Measurements from ENCODE around the gene TPPP3.

The TPPP3 gene

DNA sequence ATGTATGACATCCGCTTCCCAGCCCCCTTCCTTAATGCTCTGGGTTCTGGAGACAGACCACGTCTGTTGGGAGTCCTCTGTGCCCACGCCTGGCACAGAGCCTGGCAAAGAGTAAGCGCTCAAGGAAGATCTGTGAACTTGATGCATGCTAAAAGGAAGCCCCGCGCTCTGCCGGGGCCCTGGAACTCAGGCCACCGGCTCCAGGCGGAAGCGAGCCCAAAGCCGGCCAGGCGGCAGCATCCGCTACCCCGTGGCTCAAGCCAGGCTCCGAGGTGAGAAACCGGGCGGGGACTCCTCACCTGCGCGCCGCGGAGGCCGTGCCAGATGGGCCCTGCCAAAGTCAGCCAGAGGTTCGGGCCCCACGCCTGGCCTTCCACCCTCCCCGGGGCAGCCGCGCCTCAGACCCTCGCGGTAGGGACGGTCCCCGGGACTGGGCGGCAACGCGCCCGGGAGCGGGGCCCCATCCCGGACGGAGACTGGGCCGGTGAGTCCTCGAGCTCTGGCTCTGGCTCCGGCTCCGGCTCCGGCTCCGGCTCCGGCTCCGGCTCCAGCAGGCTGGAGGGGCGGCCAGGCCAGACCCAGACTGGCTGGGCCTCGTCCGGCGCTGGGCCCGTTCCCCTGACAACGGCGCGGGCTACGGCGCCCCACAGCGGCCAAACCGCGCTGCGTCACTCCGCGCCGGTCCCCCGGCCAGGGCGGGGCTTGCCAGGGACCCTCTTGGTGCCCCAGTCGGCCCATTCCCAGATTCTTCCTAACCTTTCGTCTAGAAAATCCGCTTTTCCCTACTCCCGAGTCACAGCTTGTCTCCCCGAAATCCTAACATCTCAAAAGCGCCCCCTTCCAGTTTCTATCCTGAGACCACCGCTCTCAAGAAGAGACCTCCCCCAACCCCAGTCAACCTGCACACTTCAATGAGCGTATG, 22.8 kb upstream of the TPPP3 start, which contains the start of gene ZDHHC1:
ZDHHC1 (minus strand) TSS at position 606 of the 922 bp plus-strand sequence. CDS start 8,702 bp downstream, outside the sequence.
- TF ChIP-seq RAD21 (IDR thresholded peaks at IDR 0.05; ENCODE audit: low read depth) (peak; percentile 84), TAF1 (IDR thresholded peaks at IDR 0.05; ENCODE audit: low read depth) (peak; percentile 46; the same call in 1 of the 2 replicates), ZBTB7A (IDR thresholded peaks at IDR 0.05; ENCODE audit: low read depth) (peak; percentile 97), NFIC (IDR thresholded peaks at IDR 0.05) (peak; percentile 23; the same call in 1 of the 2 replicates), MAX (IDR thresholded peaks at IDR 0.05) (no peak; the same call in 1 of the 2 replicates)

DNA sequence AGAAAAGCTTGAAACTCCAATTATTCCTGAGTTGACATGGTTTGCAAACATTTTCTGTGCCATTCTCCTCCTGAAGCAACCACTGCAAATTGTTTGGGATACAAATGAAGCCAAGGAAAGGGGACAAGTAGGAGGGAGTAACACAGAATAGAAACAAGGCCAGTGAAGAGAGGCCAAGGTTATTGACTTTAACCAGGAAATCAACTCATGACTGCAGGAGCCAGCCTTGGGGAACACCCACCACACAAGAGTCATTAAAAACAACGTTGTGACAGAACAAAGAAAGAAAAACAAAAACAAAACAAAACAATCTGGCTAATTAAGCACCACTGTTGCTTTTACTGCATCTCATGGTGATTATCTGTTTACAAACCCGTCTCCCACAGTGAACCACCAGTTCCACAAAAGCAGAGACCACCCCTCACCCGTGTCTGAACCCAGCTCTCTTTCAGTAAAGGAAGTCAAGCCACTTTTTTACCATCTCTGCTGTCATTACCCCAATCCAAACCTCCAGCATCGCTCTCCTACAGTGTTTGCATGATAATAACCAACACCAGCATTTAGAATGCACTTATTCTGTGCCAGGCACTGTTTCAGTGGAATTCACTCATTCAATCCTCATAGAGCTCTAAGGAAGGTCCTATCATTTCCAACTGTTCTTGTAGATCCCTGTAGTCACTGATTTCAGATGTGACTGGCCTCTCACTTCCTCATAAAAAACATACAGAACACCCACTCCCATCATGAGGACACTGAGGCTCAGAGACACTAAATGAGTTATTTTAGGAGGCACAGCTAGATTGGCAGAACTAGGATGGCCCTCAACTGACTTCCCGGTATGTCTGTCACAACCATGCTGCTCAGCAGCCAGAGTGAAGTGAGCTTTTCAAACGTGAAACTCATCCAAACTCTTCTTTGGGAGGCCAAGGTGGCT, 20.9 kb upstream of the TPPP3 start:
- TF ChIP-seq TAF1 (IDR thresholded peaks at IDR 0.05; ENCODE audit: low read depth) (no peak), NFIC (IDR thresholded peaks at IDR 0.05) (no peak), REST (IDR thresholded peaks at IDR 0.05; ENCODE audit: low read depth) (no peak), CEBPB (IDR thresholded peaks at IDR 0.05) (no peak), CREB1 (IDR thresholded peaks at IDR 0.05; ENCODE audit: low read depth) (no peak), TCF12 (IDR thresholded peaks at IDR 0.05; ENCODE audit: low read depth) (no peak), YY1 (IDR thresholded peaks at IDR 0.05; ENCODE audit: low read depth) (no peak), EP300 (IDR thresholded peaks at IDR 0.05; ENCODE audit: borderline replicate concordance) (no peak), FOXM1 (IDR thresholded peaks at IDR 0.05; ENCODE audit: borderline replicate concordance, low read depth) (no peak), MAX (IDR thresholded peaks at IDR 0.05) (no peak), USF1 (IDR thresholded peaks at IDR 0.05) (no peak), RAD21 (IDR thresholded peaks at IDR 0.05; ENCODE audit: low read depth) (no peak), ZBTB7A (IDR thresholded peaks at IDR 0.05; ENCODE audit: low read depth) (no peak), TEAD4 (IDR thresholded peaks at IDR 0.05) (no peak), EGR1 (IDR thresholded peaks at IDR 0.05) (no peak)

DNA sequence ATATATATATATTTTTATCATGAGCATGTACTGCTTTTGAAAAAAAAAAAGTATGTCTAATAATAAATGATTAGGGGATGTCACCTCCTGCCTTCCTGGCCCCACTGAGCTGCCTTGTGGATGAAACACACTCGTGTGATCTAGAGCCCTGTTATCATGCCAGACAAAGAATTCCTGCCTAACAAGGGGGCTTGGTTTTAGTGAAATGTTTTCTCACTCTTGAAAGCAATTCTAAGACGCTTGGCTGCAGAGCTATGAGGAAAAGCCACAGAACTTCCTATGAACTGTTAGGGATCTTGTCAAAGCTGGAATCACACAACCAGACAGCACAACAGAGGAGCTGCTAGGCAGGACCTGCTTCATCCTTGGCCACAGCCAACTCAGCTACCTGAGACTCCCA, 19.0 kb upstream of the TPPP3 start:
- TF ChIP-seq EGR1 (IDR thresholded peaks at IDR 0.05), result no peak
- no peak for TF ChIP-seq EP300 (IDR thresholded peaks at IDR 0.05; ENCODE audit: borderline replicate concordance)
- no peak for TF ChIP-seq ZBTB7A (IDR thresholded peaks at IDR 0.05; ENCODE audit: low read depth)
- TF ChIP-seq TEAD4 (IDR thresholded peaks at IDR 0.05), result no peak
- TF ChIP-seq YY1 (IDR thresholded peaks at IDR 0.05; ENCODE audit: low read depth), result no peak
- TF ChIP-seq TAF1 (IDR thresholded peaks at IDR 0.05; ENCODE audit: low read depth), result no peak
- no peak for TF ChIP-seq USF1 (IDR thresholded peaks at IDR 0.05)
- no peak for TF ChIP-seq MAX (IDR thresholded peaks at IDR 0.05)
- TF ChIP-seq RAD21 (IDR thresholded peaks at IDR 0.05; ENCODE audit: low read depth), result no peak
- TF ChIP-seq REST (IDR thresholded peaks at IDR 0.05; ENCODE audit: low read depth), result no peak
- TF ChIP-seq CREB1 (IDR thresholded peaks at IDR 0.05; ENCODE audit: low read depth), result no peak
- no peak for TF ChIP-seq CEBPB (IDR thresholded peaks at IDR 0.05)
- no peak for TF ChIP-seq NFIC (IDR thresholded peaks at IDR 0.05)
- TF ChIP-seq FOXM1 (IDR thresholded peaks at IDR 0.05; ENCODE audit: borderline replicate concordance, low read depth), result no peak

DNA sequence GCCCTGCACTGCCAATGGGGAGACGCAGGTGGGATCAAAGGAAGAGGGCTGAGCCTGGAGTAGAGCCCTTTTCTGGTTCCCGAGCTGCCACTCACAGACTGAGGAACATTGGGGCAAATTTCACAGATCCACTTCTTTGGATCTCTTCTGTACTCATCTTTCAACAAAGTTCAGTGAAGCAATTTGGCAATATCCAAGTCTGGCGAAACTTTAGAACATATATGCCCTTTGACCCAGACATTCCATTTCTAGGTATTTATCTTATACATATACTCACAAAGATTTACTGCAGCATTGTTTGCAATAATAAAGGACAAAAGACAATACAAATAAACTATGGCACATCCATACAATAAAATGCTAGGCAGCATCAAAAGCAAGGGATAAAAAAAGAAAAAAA, 18.0 kb upstream of the TPPP3 start:
- no peak for TF ChIP-seq REST (IDR thresholded peaks at IDR 0.05; ENCODE audit: low read depth)
- TF ChIP-seq CEBPB (IDR thresholded peaks at IDR 0.05), result no peak
- TF ChIP-seq NFIC (IDR thresholded peaks at IDR 0.05), result no peak
- TF ChIP-seq MAX (IDR thresholded peaks at IDR 0.05), result no peak
- no peak for TF ChIP-seq TCF12 (IDR thresholded peaks at IDR 0.05; ENCODE audit: low read depth)
- TF ChIP-seq EP300 (IDR thresholded peaks at IDR 0.05; ENCODE audit: borderline replicate concordance), result no peak
- no peak for TF ChIP-seq RAD21 (IDR thresholded peaks at IDR 0.05; ENCODE audit: low read depth)
- TF ChIP-seq TAF1 (IDR thresholded peaks at IDR 0.05; ENCODE audit: low read depth), result no peak
- no peak for TF ChIP-seq TEAD4 (IDR thresholded peaks at IDR 0.05)
- no peak for TF ChIP-seq ZBTB7A (IDR thresholded peaks at IDR 0.05; ENCODE audit: low read depth)
- no peak for TF ChIP-seq YY1 (IDR thresholded peaks at IDR 0.05; ENCODE audit: low read depth)
- TF ChIP-seq EGR1 (IDR thresholded peaks at IDR 0.05), result no peak
- no peak for TF ChIP-seq FOXM1 (IDR thresholded peaks at IDR 0.05; ENCODE audit: borderline replicate concordance, low read depth)
- TF ChIP-seq USF1 (IDR thresholded peaks at IDR 0.05), result no peak
- no peak for TF ChIP-seq CREB1 (IDR thresholded peaks at IDR 0.05; ENCODE audit: low read depth)

All from Ishikawa (cell line).